ENCODE data around the gene CYP3A4. TPM values are rescaled to one million over a fixed set of nuclear protein-coding genes. Genes with fewer than 3 reads are reported as not detected.
"Not testable (repeated sequence)": the region's sequence is repeated elsewhere in the genome, so short reads cannot be mapped to it uniquely, and the experiment has no call there.

CYP3A4 gene
- total and polyA plus RNA-seq, 7 experiments from 2014 or later = not detected

- H3K4me3 ChIP-seq (ENCODE audit: low read length) = no peak overlapping the region
- intact Hi-C loops (cut with micrococcal nuclease) = loop anchor here in 1 of 2 donors (2.0 kb wide), 1 partner anchor 259 kb away; no protein-coding TSS in a partner anchor
- H3K9me3 Mint-ChIP-seq = peaks cover 0 to 3% (median 0%) of the 10 kb centered on the region in 11 donors
- no peaks in the 10 kb centered on the region for H3K4me1 ChIP-seq (ENCODE audit: control insufficient read depth in 2 of 2, insufficient read depth in 2 of 2, low read length in 2 of 2)
- no peaks in the 10 kb centered on the region for H3K36me3 ChIP-seq (ENCODE audit: control insufficient read depth in 2 of 3, insufficient read depth in 3 of 3, low read length in 3 of 3)
- ChIA-PET POLR2A (no interaction called here), CTCF (no interaction called here)
- no peaks in the 10 kb centered on the region for H3K4me1 Mint-ChIP-seq
- no peak overlapping the region for H3K27ac Mint-ChIP-seq
- DNase-seq (no peak), ATAC-seq (no peak)
- peaks cover 2 to 4% (median 3%) of the 10 kb centered on the region in 5 donors for H3K36me3 Mint-ChIP-seq
- H3K4me3 Mint-ChIP-seq = no peak overlapping the region
- H3K27me3 Mint-ChIP-seq = no peaks in the 10 kb centered on the region
- H3K27me3 ChIP-seq (ENCODE audit: control insufficient read depth in 2 of 2, insufficient read depth in 2 of 2, low read length in 2 of 2) = no peaks in the 10 kb centered on the region
- no peaks in the 10 kb centered on the region for H3K9me3 ChIP-seq (ENCODE audit: control insufficient read depth in 2 of 3, low read length in 3 of 3)
- no peak overlapping the region for H3K27ac ChIP-seq (ENCODE audit: low read depth, low read length)
These were observed 52.2 kb downstream of the CYP3A4 start for GRCh38 chr7:99731638-99732374.

- DNase-seq (no peak), ATAC-seq (no peak)
- ChIA-PET CTCF (no interaction called here), POLR2A (no interaction called here)
- intact Hi-C loops (cut with micrococcal nuclease) = no loop called here
- Mint-ChIP-seq H3K36me3 (no peaks in the 10 kb centered on the region), H3K27me3 (no peaks in the 10 kb centered on the region), H3K4me1 (no peaks in the 10 kb centered on the region), H3K9me3 (peaks cover 0 to 3% (median 0%) of the 10 kb centered on the region in 11 donors), H3K4me3 (no peak overlapping the region), H3K27ac (no peak overlapping the region)
- Histone ChIP-seq H3K27ac (ENCODE audit: low read depth, low read length) (no peak overlapping the region), H3K9me3 (ENCODE audit: control insufficient read depth in 2 of 3, low read length in 3 of 3) (no peaks in the 10 kb centered on the region), H3K27me3 (ENCODE audit: control insufficient read depth in 2 of 2, insufficient read depth in 2 of 2, low read length in 2 of 2) (no peaks in the 10 kb centered on the region), H3K36me3 (ENCODE audit: control insufficient read depth in 2 of 3, insufficient read depth in 3 of 3, low read length in 3 of 3) (no peaks in the 10 kb centered on the region), H3K4me1 (ENCODE audit: control insufficient read depth in 2 of 2, insufficient read depth in 2 of 2, low read length in 2 of 2) (no peaks in the 10 kb centered on the region), H3K4me3 (ENCODE audit: low read length) (no peak overlapping the region)
These were observed 53.0 kb downstream of the CYP3A4 start for GRCh38 chr7:99730992-99731391.

- no peaks in the 10 kb centered on the region for H3K4me1 Mint-ChIP-seq
These were observed 53.7 kb downstream of the CYP3A4 start for GRCh38 chr7:99730238-99730810.

GRCh38 chr7:99729486-99730237 is 54.3 kb downstream of the CYP3A4 start:
- ATAC-seq (no peak), DNase-seq (no peak)
- no peaks in the 10 kb centered on the region for H3K36me3 Mint-ChIP-seq
- H3K9me3 Mint-ChIP-seq = peaks cover 0 to 3% (median 0%) of the 10 kb centered on the region in 11 donors
- no peaks in the 10 kb centered on the region for H3K36me3 ChIP-seq (ENCODE audit: control insufficient read depth in 2 of 3, insufficient read depth in 3 of 3, low read length in 3 of 3)
- no peaks in the 10 kb centered on the region for H3K27me3 Mint-ChIP-seq
- no peak overlapping the region for H3K4me3 ChIP-seq (ENCODE audit: low read length)
- H3K9me3 ChIP-seq (ENCODE audit: control insufficient read depth in 2 of 3, low read length in 3 of 3) = no peaks in the 10 kb centered on the region
- intact Hi-C loops (cut with micrococcal nuclease) = no loop called here
- CTCF ChIA-PET = no interaction called here
- H3K4me1 Mint-ChIP-seq = no peaks in the 10 kb centered on the region
- H3K27ac Mint-ChIP-seq = no peak overlapping the region
- POLR2A ChIA-PET = no interaction called here
- no peaks in the 10 kb centered on the region for H3K4me1 ChIP-seq (ENCODE audit: control insufficient read depth in 2 of 2, insufficient read depth in 2 of 2, low read length in 2 of 2)
- no peak overlapping the region for H3K4me3 Mint-ChIP-seq
- H3K27ac ChIP-seq (ENCODE audit: low read depth, low read length) = no peak overlapping the region
- H3K27me3 ChIP-seq (ENCODE audit: control insufficient read depth in 2 of 2, insufficient read depth in 2 of 2, low read length in 2 of 2) = no peaks in the 10 kb centered on the region

More at GRCh38 chr7:99730238-99730810, 53.7 kb downstream of the CYP3A4 start:
- Histone ChIP-seq H3K4me1 (ENCODE audit: control insufficient read depth in 2 of 2, insufficient read depth in 2 of 2, low read length in 2 of 2) (no peaks in the 10 kb centered on the region), H3K4me3 (ENCODE audit: low read length) (no peak overlapping the region), H3K27ac (ENCODE audit: low read depth, low read length) (no peak overlapping the region), H3K27me3 (ENCODE audit: control insufficient read depth in 2 of 2, insufficient read depth in 2 of 2, low read length in 2 of 2) (no peaks in the 10 kb centered on the region), H3K36me3 (ENCODE audit: control insufficient read depth in 2 of 3, insufficient read depth in 3 of 3, low read length in 3 of 3) (no peaks in the 10 kb centered on the region), H3K9me3 (ENCODE audit: control insufficient read depth in 2 of 3, low read length in 3 of 3) (no peaks in the 10 kb centered on the region)
- Mint-ChIP-seq H3K4me3 (no peak overlapping the region), H3K27ac (no peak overlapping the region), H3K36me3 (no peaks in the 10 kb centered on the region), H3K9me3 (peaks cover 0 to 3% (median 0%) of the 10 kb centered on the region in 11 donors), H3K27me3 (no peaks in the 10 kb centered on the region)
- intact Hi-C loops (cut with micrococcal nuclease) = no loop called here
- no peak for DNase-seq
- ChIA-PET CTCF (no interaction called here), POLR2A (no interaction called here)
- no peak for ATAC-seq

GRCh38 chr7:99728615-99729014 is 55.4 kb downstream of the CYP3A4 start:
- CTCF ChIA-PET = no interaction called here
- ATAC-seq (no peak), DNase-seq (no peak)
- Histone ChIP-seq H3K4me1 (ENCODE audit: control insufficient read depth in 2 of 2, insufficient read depth in 2 of 2, low read length in 2 of 2) (no peaks in the 10 kb centered on the region), H3K27me3 (ENCODE audit: control insufficient read depth in 2 of 2, insufficient read depth in 2 of 2, low read length in 2 of 2) (no peaks in the 10 kb centered on the region), H3K4me3 (ENCODE audit: low read length) (no peak overlapping the region), H3K27ac (ENCODE audit: low read depth, low read length) (no peak overlapping the region), H3K9me3 (ENCODE audit: control insufficient read depth in 2 of 3, low read length in 3 of 3) (no peaks in the 10 kb centered on the region), H3K36me3 (ENCODE audit: control insufficient read depth in 2 of 3, insufficient read depth in 3 of 3, low read length in 3 of 3) (no peaks in the 10 kb centered on the region)
- H3K4me1 Mint-ChIP-seq = no peaks in the 10 kb centered on the region
- intact Hi-C loops (cut with micrococcal nuclease) = no loop called here
- no peaks in the 10 kb centered on the region for H3K27me3 Mint-ChIP-seq
- POLR2A ChIA-PET = no interaction called here
- H3K4me3 Mint-ChIP-seq = no peak overlapping the region
- H3K27ac Mint-ChIP-seq = no peak overlapping the region
- peaks cover 0 to 9% (median 6%) of the 10 kb centered on the region in 5 donors for H3K36me3 Mint-ChIP-seq
- peaks cover 0 to 3% (median 0%) of the 10 kb centered on the region in 11 donors for H3K9me3 Mint-ChIP-seq

- H3K4me3 ChIP-seq (ENCODE audit: low read length); CTCF ChIA-PET; ATAC-seq; H3K27me3 Mint-ChIP-seq; POLR2A ChIA-PET; H3K27me3 ChIP-seq (ENCODE audit: control insufficient read depth in 2 of 2, insufficient read depth in 2 of 2, low read length in 2 of 2); H3K4me3 Mint-ChIP-seq; H3K4me1 ChIP-seq (ENCODE audit: control insufficient read depth in 2 of 2, insufficient read depth in 2 of 2, low read length in 2 of 2); H3K27ac Mint-ChIP-seq; DNase-seq; H3K36me3 ChIP-seq (ENCODE audit: control insufficient read depth in 2 of 3, insufficient read depth in 3 of 3, low read length in 3 of 3); H3K9me3 ChIP-seq (ENCODE audit: control insufficient read depth in 2 of 3, low read length in 3 of 3); H3K27ac ChIP-seq (ENCODE audit: low read depth, low read length); intact Hi-C loops (cut with micrococcal nuclease); H3K9me3 Mint-ChIP-seq: not testable (repeated sequence)
- Mint-ChIP-seq H3K4me1 (peaks cover 6 to 26% (median 22%) of the 10 kb centered on the region in 7 donors), H3K36me3 (peaks cover 0 to 10% (median 7%) of the 10 kb centered on the region in 5 donors)
These were observed 60.8 kb downstream of the CYP3A4 start for GRCh38 chr7:99723201-99723600.

Measured in naive thymus-derived CD4-positive, alpha-beta T cell (primary cell).